ENCODE results near the gene RICTOR. TPM values are rescaled to one million over a fixed set of nuclear protein-coding genes. Genes with fewer than 3 reads are reported as not detected.
"Not testable (repeated sequence)": the region's sequence is repeated elsewhere in the genome, so short reads cannot be mapped to it uniquely, and the experiment has no call there.

Gene RICTOR
- total and polyA plus RNA-seq, 2 donors (not counting 3 experiments of a cell fraction or from before 2014, with no cell fraction given): 9.2 to 38.0 TPM

DNA sequence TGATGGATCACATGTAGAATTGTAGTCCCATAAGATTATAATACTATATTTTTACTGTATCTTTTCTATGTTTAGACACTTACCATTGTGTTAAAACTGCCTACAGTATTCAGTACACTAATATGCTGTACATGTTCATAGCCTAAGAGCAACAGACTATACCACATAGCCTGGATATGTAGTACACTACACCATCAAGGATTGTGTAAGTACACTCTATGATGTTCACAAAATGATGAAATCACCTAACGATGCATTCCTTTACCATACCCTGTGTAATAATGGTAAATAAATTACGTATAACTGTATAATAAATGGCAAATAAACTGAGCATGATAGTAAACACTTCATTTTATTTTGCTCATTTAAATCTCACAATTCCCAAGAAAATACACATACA, 60.3 kb downstream of the RICTOR start:
- Histone ChIP-seq H3K27me3 (ENCODE audit: control insufficient read depth in 2 of 2, insufficient read depth in 2 of 2, low read length in 2 of 2) (no peaks in the 10 kb centered on the region), H3K36me3 (ENCODE audit: control insufficient read depth in 2 of 2, extremely low read depth in 1 of 2, insufficient read depth in 2 of 2, low read length in 2 of 2) (peaks cover 3 to 5% of the 10 kb centered on the region in 2 experiments), H3K79me2 (ENCODE audit: control insufficient read depth, insufficient read depth, low read length) (peaks cover 9% of the 10 kb centered on the region), H3K27ac (ENCODE audit: insufficient read depth, low read depth, low read length) (no peak overlapping the region), H3K9me1 (replicated peaks; ENCODE audit: control insufficient read depth, extremely low read depth, insufficient read depth, low read length) (no peaks in the 10 kb centered on the region), H3K4me3 (replicated peaks in 1 of 3; ENCODE audit: insufficient read depth in 1 of 3, low read depth in 1 of 3, low read length in 3 of 3) (no peak overlapping the region), H2AFZ (ENCODE audit: low read depth, low read length) (no peak overlapping the region), H3K4me1 (ENCODE audit: control insufficient read depth, extremely low read depth, insufficient read depth, low read length) (no peaks in the 10 kb centered on the region), H3K9ac (replicated peaks; ENCODE audit: extremely low read depth, insufficient read depth, low read length) (no peak overlapping the region), H3K9me3 (replicated peaks; ENCODE audit: control insufficient read depth, insufficient read depth, low read length) (peaks cover 2% of the 10 kb centered on the region), H4K20me1 (replicated peaks; ENCODE audit: control insufficient read depth, extremely low read depth, insufficient read depth, low read length) (no peaks in the 10 kb centered on the region), H3K4me2 (ENCODE audit: insufficient read depth, low read length) (no peak overlapping the region)
- DNase-seq (ENCODE audit: low read depth, low spot score) (no peak), FAIRE-seq (no peak)
- BruUV-seq (replicated peaks): no TSS peak
- TF ChIP-seq MAX (IDR thresholded peaks at IDR 0.05; ENCODE audit: insufficient read depth, insufficient read length) (no peak), GATA2 (IDR thresholded peaks at IDR 0.05; ENCODE audit: insufficient read depth, insufficient read length, low read depth, low read length) (no peak), POLR2A (IDR thresholded peaks at IDR 0.05; ENCODE audit: low read depth, low read length) (no peak), FOS (IDR thresholded peaks at IDR 0.05; ENCODE audit: borderline replicate concordance, insufficient read depth, low read length) (no peak), EZH2 (IDR thresholded peaks at IDR 0.05; ENCODE audit: borderline replicate concordance, low read depth, low read length, severe bottlenecking) (no peak), CTCF (IDR thresholded peaks at IDR 0.05; ENCODE audit: extremely low read depth in 1 of 2, insufficient read depth in 1 of 2, low read depth in 1 of 2, low read length in 2 of 2) (no peak), JUN (IDR thresholded peaks at IDR 0.05; ENCODE audit: borderline replicate concordance, insufficient read depth, insufficient read length, low read depth) (no peak), MYC (IDR thresholded peaks at IDR 0.05; ENCODE audit: low read depth, low read length) (no peak), POLR2AphosphoS5 (IDR thresholded peaks at IDR 0.05; ENCODE audit: insufficient read depth, low read depth, low read length) (no peak)
- dilution Hi-C loops (cut with MboI; ENCODE audit: extremely low pct_ligation_motif_present, low sequenced_read_pairs): no loop called here
- POLR2A ChIA-PET: no interaction called here
- CTCF ChIA-PET: interaction anchor here (1.0 kb wide), 2 partner anchors 9 to 32 kb away, joined by 3 read pairs; no protein-coding TSS in a partner anchor
- intact Hi-C loops (cut with micrococcal nuclease): no loop called here

- H3K4me2 ChIP-seq (ENCODE audit: insufficient read depth, low read length); BruUV-seq (replicated peaks); POLR2A ChIA-PET; DNase-seq (ENCODE audit: low read depth, low spot score); H3K4me1 ChIP-seq (ENCODE audit: control insufficient read depth, extremely low read depth, insufficient read depth, low read length); dilution Hi-C loops (cut with MboI; ENCODE audit: extremely low pct_ligation_motif_present, low sequenced_read_pairs); H3K36me3 ChIP-seq (ENCODE audit: control insufficient read depth in 2 of 2, extremely low read depth in 1 of 2, insufficient read depth in 2 of 2, low read length in 2 of 2); H3K27me3 ChIP-seq (ENCODE audit: control insufficient read depth in 2 of 2, insufficient read depth in 2 of 2, low read length in 2 of 2); H3K9ac ChIP-seq (replicated peaks; ENCODE audit: extremely low read depth, insufficient read depth, low read length); H3K27ac ChIP-seq (ENCODE audit: insufficient read depth, low read depth, low read length); H3K9me1 ChIP-seq (replicated peaks; ENCODE audit: control insufficient read depth, extremely low read depth, insufficient read depth, low read length); H3K9me3 ChIP-seq (replicated peaks; ENCODE audit: control insufficient read depth, insufficient read depth, low read length); H2AFZ ChIP-seq (ENCODE audit: low read depth, low read length); intact Hi-C loops (cut with micrococcal nuclease); H3K4me3 ChIP-seq (replicated peaks in 1 of 3; ENCODE audit: insufficient read depth in 1 of 3, low read depth in 1 of 3, low read length in 3 of 3); FAIRE-seq; H4K20me1 ChIP-seq (replicated peaks; ENCODE audit: control insufficient read depth, extremely low read depth, insufficient read depth, low read length): not testable (repeated sequence)
- peaks cover 11% of the 10 kb centered on the region for H3K79me2 ChIP-seq (ENCODE audit: control insufficient read depth, insufficient read depth, low read length)
- CTCF ChIA-PET: interaction anchor here (0.6 kb wide), 1 partner anchor 9 kb away, joined by 3 read pairs; no protein-coding TSS in a partner anchor
Measured at GRCh38 chr5:39010958-39011357, 63.2 kb downstream of the RICTOR start.
